Right atrium auricular region (tissue), 2 donors: ENCODE results near the gene SH2D7. TPM values are rescaled to one million over a fixed set of nuclear protein-coding genes. Genes with fewer than 3 reads are reported as not detected.

Experiments
- DNase-seq: peaks from one replicate; pipeline ENCODE4 v3.0.0-alpha.2; 2019; ENCODE audit warnings: low spot score
- H3K27ac ChIP-seq, 2 donors: fragments of 200-600 bp; sonication (generic); 1 replicate in 1 of 2; 2 replicates in 1 of 2; pipeline ENCODE4 v1.5.1; 2016 to 2019
- H3K27me3 ChIP-seq, 2 donors: fragments of 200-600 bp; sonication (generic); one replicate each; pipeline versions ENCODE4 v1.5.1 to v1.6.0; 2017 to 2019
- H3K36me3 ChIP-seq: fragments of 200-600 bp; sonication (generic); one replicate; pipeline ENCODE4 v1.5.1; 2016
- H3K4me1 ChIP-seq, 2 donors: fragments of 200-600 bp; sonication (generic); one replicate each; pipeline versions ENCODE4 v1.5.1 to v1.6.0; 2017 to 2019
- H3K4me3 ChIP-seq, 2 donors: fragments of 200-600 bp; sonication (generic); 1 replicate in 1 of 2; 2 replicates in 1 of 2; pipeline ENCODE4 v1.5.1; 2017 to 2019; ENCODE audit warnings: mild to moderate bottlenecking in 1 of 2, moderate library complexity in 1 of 2
- H3K9me3 ChIP-seq, 2 donors: fragments of 200-600 bp; sonication (generic); one replicate each; pipeline ENCODE4 v1.5.1; 2019
- CTCF ChIP-seq, 2 donors: fragments of 200-600 bp; sonication (generic); IDR thresholded peaks; one replicate each; pipeline ENCODE4 v1.5.1; 2019; ENCODE audit warnings: antibody characterized with exemption in 2 of 2
- total RNA-seq, 2 donors: library from RNA; depleted of rRNA; stranded (reverse); fragments of >200 nt; gene quantifications; one replicate each; pipeline ENCODE4 v1.1.0, GENCODE V29; 2016

SH2D7 gene
- total RNA-seq, 2 donors from 2014 or later: not detected

DNA sequence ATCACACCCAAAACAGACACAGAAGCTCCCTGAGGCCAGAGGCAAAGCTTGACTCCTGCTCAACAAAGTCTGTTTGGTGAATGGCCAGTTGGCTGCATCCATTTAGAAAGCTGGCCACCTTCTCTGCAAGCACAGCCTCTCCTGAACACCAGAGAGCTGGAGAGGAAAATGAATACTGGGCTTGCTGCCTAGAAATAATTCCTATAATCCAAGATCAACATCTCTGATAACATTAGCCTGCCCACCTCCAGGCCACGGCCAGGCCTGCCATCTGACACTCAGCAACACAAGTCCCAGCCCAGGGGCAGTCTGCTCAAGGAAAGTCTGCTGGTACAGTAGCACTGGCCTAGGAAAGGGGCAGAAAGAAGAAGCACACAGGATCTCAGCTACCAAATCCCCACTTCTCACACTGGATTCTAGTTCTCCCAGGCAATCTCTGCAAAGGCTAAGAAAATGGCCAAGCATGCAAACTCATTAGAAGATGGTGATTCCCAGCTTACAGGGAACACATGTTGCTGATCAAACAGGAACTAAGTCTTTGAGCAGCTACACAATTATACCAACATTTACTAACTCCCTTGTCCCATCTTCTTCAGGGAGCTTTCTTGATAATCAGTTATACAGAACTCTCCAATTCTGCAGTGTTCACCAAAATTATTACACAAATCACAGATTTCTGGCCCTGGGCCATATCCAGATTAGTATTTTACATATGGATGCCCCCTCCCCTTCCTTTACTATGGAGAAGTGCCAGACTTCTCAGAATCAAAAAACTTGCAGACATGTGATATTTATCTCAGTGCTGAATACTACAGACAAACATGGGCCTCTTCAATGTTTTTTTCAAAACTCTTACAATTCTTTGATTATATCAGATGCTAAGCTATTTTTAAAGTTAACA is 24.8 kb upstream of the SH2D7 start:
- H3K27ac ChIP-seq: peak overlapping the region; percentile 76 to 88
- DNase-seq: no peak
- no peaks in the 10 kb centered on the region for H3K36me3 ChIP-seq
- TF ChIP-seq CTCF (IDR thresholded peaks at IDR 0.05): no peak
- H3K4me3 ChIP-seq: no peak overlapping the region
- peaks cover 0 to 88% of the 10 kb centered on the region in 2 donors for H3K4me1 ChIP-seq
- no peaks in the 10 kb centered on the region for H3K9me3 ChIP-seq
- no peaks in the 10 kb centered on the region for H3K27me3 ChIP-seq

DNA sequence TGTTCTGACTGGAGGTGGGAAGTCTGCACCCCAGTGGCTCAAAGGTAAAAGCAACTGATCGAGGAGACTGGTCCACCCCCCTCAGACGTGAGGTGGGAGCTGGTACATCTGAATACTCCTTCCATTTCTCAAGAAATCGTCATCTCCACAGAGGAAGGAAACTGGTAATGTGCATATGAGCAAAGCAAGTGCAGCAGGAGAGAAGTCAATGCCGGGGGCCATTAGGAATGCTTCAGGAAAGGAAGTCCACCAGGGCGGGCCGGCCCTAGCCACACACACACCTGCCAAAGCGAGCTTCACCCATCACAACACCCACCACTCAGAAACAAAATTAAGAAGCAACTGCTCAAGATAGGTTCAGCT is 23.3 kb upstream of the SH2D7 start:
- peak overlapping the region; percentile 43 to 88 for H3K27ac ChIP-seq
- H3K36me3 ChIP-seq: no peaks in the 10 kb centered on the region
- H3K4me3 ChIP-seq: no peak overlapping the region
- TF ChIP-seq CTCF (IDR thresholded peaks at IDR 0.05): no peak
- H3K27me3 ChIP-seq: no peaks in the 10 kb centered on the region
- peaks cover 0 to 84% of the 10 kb centered on the region in 2 donors for H3K4me1 ChIP-seq
- H3K9me3 ChIP-seq: no peaks in the 10 kb centered on the region
- DNase-seq: no peak

GRCh38 chr15:78069462-78070029 is 22.8 kb upstream of the SH2D7 start:
- no peak for TF ChIP-seq CTCF (IDR thresholded peaks at IDR 0.05)
- Histone ChIP-seq H3K9me3 (no peaks in the 10 kb centered on the region), H3K27me3 (no peaks in the 10 kb centered on the region), H3K27ac (peak overlapping the region; percentile 43 to 88), H3K4me1 (peaks cover 0 to 79% of the 10 kb centered on the region in 2 donors), H3K36me3 (no peaks in the 10 kb centered on the region), H3K4me3 (no peak overlapping the region)
- no peak for DNase-seq

- Histone ChIP-seq H3K27me3 (no peaks in the 10 kb centered on the region), H3K9me3 (no peaks in the 10 kb centered on the region), H3K36me3 (no peaks in the 10 kb centered on the region), H3K4me1 (peaks cover 0 to 75% of the 10 kb centered on the region in 2 donors), H3K4me3 (no peak overlapping the region), H3K27ac (peak overlapping the region; percentile 43 to 88)
- no peak for DNase-seq
- TF ChIP-seq CTCF (IDR thresholded peaks at IDR 0.05): no peak
Observed at GRCh38 chr15:78070049-78070700, 22.2 kb upstream of the SH2D7 start.

- Histone ChIP-seq H3K27me3 (no peaks in the 10 kb centered on the region), H3K4me1 (peaks cover 0 to 75% of the 10 kb centered on the region in 2 donors), H3K27ac (peak overlapping the region; percentile 53 to 56), H3K4me3 (no peak overlapping the region), H3K36me3 (no peaks in the 10 kb centered on the region), H3K9me3 (no peaks in the 10 kb centered on the region)
- TF ChIP-seq CTCF (IDR thresholded peaks at IDR 0.05): no peak
- no peak for DNase-seq
Observed at GRCh38 chr15:78071383-78071782, 21.0 kb upstream of the SH2D7 start.
